WI38 (cell line): ENCODE results near the gene TMC7.
"Not testable (repeated sequence)": the region's sequence is repeated elsewhere in the genome, so short reads cannot be mapped to it uniquely, and the experiment has no call there.

Source experiments
- H3K4me3 ChIP-seq: 2 replicates; pipeline ENCODE4 v1.5.1; 2011; ENCODE audit warnings: low read depth, mild to moderate bottlenecking, control low read depth, low read length
- CTCF ChIP-seq: IDR thresholded peaks from 2 replicates; pipeline ENCODE4 v1.5.1; 2012; ENCODE audit warnings: low read depth, mild to moderate bottlenecking, control low read depth, low read length

Gene TMC7

GRCh38 chr16:18945233-18945632 lies 38.5 kb upstream of the TMC7 start:
- TF ChIP-seq CTCF: no peak
- H3K4me3 ChIP-seq: no peak overlapping the region

GRCh38 chr16:18948372-18949020 lies 35.2 kb upstream of the TMC7 start:
- no peak overlapping the region for H3K4me3 ChIP-seq
- TF ChIP-seq CTCF: no peak

GRCh38 chr16:18950469-18951185 lies 33.1 kb upstream of the TMC7 start:
- no peak for TF ChIP-seq CTCF
- H3K4me3 ChIP-seq: no peak overlapping the region

- H3K4me3 ChIP-seq: no peak overlapping the region
- TF ChIP-seq CTCF: no peak
Measured at GRCh38 chr16:18953547-18953946, 30.2 kb upstream of the TMC7 start.

GRCh38 chr16:18955874-18956580 lies 27.7 kb upstream of the TMC7 start:
- H3K4me3 ChIP-seq: not testable (repeated sequence)

GRCh38 chr16:18956658-18957241 lies 27.0 kb upstream of the TMC7 start:
- H3K4me3 ChIP-seq: not testable (repeated sequence)

- no peak for TF ChIP-seq CTCF
- no peak overlapping the region for H3K4me3 ChIP-seq
Measured at GRCh38 chr16:18958621-18959029, 25.1 kb upstream of the TMC7 start.

- TF ChIP-seq CTCF: no peak
- no peak overlapping the region for H3K4me3 ChIP-seq
Measured at GRCh38 chr16:18959031-18959505, 24.7 kb upstream of the TMC7 start.
